ENCODE measurements around the gene BCL11A. TPM values are rescaled to one million over a fixed set of nuclear protein-coding genes. Genes with fewer than 3 reads are reported as not detected.

BCL11A gene
- total RNA-seq, 1 donor from 2014 or later: 29.8 TPM

DNA sequence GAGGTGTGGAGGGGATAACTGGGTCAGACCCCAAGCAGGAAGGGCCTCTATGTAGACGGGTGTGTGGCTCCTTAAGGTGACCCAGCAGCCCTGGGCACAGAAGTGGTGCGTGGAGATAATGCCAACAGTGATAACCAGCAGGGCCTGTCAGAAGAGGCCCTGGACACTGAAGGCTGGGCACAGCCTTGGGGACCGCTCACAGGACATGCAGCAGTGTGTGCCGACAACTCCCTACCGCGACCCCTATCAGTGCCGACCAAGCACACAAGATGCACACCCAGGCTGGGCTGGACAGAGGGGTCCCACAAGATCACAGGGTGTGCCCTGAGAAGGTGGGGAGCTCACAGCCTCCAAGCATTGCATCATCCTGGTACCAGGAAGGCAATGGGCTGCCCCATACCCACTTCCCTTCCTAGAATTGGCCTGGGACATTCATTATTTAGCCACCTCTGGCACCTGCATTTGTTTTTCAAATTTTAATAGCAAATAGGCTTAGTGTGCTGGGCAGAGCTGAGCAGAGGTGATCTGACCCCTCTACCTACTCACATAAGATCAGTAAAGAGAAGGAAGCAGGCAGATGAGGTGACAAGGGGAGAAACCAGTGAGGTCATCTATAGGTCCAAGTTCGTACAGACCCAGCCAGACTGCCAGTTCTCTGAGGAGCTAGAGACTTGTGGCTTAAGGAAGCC is 55.2 kb downstream of the BCL11A start:
- Mint-ChIP-seq H3K27ac (ENCODE audit: unreplicated experiment) (no peak overlapping the region), H3K27me3 (ENCODE audit: low read depth, unreplicated experiment) (no peaks in the 10 kb centered on the region), H3K36me3 (ENCODE audit: low read depth, unreplicated experiment) (peaks cover 10% of the 10 kb centered on the region), H3K9me3 (ENCODE audit: unreplicated experiment) (no peaks in the 10 kb centered on the region), H3K4me3 (ENCODE audit: unreplicated experiment) (no peak overlapping the region), H3K4me1 (ENCODE audit: low read depth, unreplicated experiment) (peaks cover 19% of the 10 kb centered on the region)
- Histone ChIP-seq H3K4me3 (ENCODE audit: insufficient read depth, low read depth, low read length) (no peak overlapping the region), H3K9me3 (ENCODE audit: insufficient read depth, low read depth, low read length) (no peaks in the 10 kb centered on the region), H3K27ac (ENCODE audit: low read depth, low read length) (no peak overlapping the region), H3K9ac (ENCODE audit: low read length) (no peak overlapping the region), H3K4me2 (ENCODE audit: low read length) (no peak overlapping the region), H3K4me1 (ENCODE audit: insufficient read depth, low read length) (peaks cover 3% of the 10 kb centered on the region), H3K27me3 (ENCODE audit: insufficient read depth, low read length) (no peaks in the 10 kb centered on the region), H3K79me2 (ENCODE audit: insufficient read depth, low read length) (peaks cover 26% of the 10 kb centered on the region), H3K36me3 (ENCODE audit: insufficient read depth, low read length) (no peaks in the 10 kb centered on the region), H2AFZ (ENCODE audit: low read depth, low read length) (no peak overlapping the region), H4K20me1 (ENCODE audit: insufficient read depth, low read length) (peaks cover 32% of the 10 kb centered on the region)
- no peak for TF ChIP-seq EZH2 (IDR thresholded peaks at IDR 0.05; ENCODE audit: insufficient read depth, low read length)
- TF ChIP-seq, protein P1, sequence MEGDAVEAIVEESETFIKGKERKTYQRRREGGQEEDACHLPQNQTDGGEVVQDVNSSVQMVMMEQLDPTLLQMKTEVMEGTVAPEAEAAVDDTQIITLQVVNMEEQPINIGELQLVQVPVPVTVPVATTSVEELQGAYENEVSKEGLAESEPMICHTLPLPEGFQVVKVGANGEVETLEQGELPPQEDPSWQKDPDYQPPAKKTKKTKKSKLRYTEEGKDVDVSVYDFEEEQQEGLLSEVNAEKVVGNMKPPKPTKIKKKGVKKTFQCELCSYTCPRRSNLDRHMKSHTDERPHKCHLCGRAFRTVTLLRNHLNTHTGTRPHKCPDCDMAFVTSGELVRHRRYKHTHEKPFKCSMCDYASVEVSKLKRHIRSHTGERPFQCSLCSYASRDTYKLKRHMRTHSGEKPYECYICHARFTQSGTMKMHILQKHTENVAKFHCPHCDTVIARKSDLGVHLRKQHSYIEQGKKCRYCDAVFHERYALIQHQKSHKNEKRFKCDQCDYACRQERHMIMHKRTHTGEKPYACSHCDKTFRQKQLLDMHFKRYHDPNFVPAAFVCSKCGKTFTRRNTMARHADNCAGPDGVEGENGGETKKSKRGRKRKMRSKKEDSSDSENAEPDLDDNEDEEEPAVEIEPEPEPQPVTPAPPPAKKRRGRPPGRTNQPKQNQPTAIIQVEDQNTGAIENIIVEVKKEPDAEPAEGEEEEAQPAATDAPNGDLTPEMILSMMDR (IDR thresholded peaks at IDR 0.05; ENCODE audit: insufficient read depth, low read depth, low read length): no peak
- no peak for FAIRE-seq
- DNase-seq (ENCODE audit: low read depth): no peak

DNA sequence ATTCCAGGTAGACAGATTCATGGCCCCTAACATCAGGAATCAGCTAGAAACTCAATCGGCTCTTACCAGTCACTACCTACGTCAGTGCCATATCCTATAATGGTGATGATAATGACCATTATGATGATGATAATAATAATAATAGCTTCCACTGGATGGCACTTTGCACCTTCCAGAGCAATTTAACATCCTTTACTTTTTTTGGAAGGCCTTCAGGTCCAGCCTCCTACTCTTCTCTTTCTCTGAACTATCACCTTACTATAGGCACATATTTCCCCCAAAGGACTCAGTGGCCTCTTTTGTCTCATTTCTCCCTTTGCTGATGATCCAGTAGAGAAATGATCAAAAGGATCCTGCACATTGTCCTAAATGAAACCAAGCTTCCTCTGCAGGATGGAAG is 56.0 kb downstream of the BCL11A start:
- Histone ChIP-seq H3K79me2 (ENCODE audit: insufficient read depth, low read length) (peaks cover 26% of the 10 kb centered on the region), H3K9me3 (ENCODE audit: insufficient read depth, low read depth, low read length) (no peaks in the 10 kb centered on the region), H3K4me1 (ENCODE audit: insufficient read depth, low read length) (peaks cover 3% of the 10 kb centered on the region), H3K4me3 (ENCODE audit: insufficient read depth, low read depth, low read length) (no peak overlapping the region), H3K36me3 (ENCODE audit: insufficient read depth, low read length) (no peaks in the 10 kb centered on the region), H3K9ac (ENCODE audit: low read length) (no peak overlapping the region), H3K27ac (ENCODE audit: low read depth, low read length) (no peak overlapping the region), H4K20me1 (ENCODE audit: insufficient read depth, low read length) (peaks cover 25% of the 10 kb centered on the region), H3K4me2 (ENCODE audit: low read length) (no peak overlapping the region), H2AFZ (ENCODE audit: low read depth, low read length) (no peak overlapping the region), H3K27me3 (ENCODE audit: insufficient read depth, low read length) (no peaks in the 10 kb centered on the region)
- H3K36me3 Mint-ChIP-seq (ENCODE audit: low read depth, unreplicated experiment): peaks cover 12% of the 10 kb centered on the region
- no peaks in the 10 kb centered on the region for H3K27me3 Mint-ChIP-seq (ENCODE audit: low read depth, unreplicated experiment)
- no peak for FAIRE-seq
- no peak overlapping the region for H3K4me3 Mint-ChIP-seq (ENCODE audit: unreplicated experiment)
- H3K9me3 Mint-ChIP-seq (ENCODE audit: unreplicated experiment): no peaks in the 10 kb centered on the region
- no peak for TF ChIP-seq EZH2 (IDR thresholded peaks at IDR 0.05; ENCODE audit: insufficient read depth, low read length)
- TF ChIP-seq, protein P1 (IDR thresholded peaks at IDR 0.05; ENCODE audit: insufficient read depth, low read depth, low read length): no peak
- no peak for DNase-seq (ENCODE audit: low read depth)
- H3K4me1 Mint-ChIP-seq (ENCODE audit: low read depth, unreplicated experiment): peaks cover 14% of the 10 kb centered on the region
- H3K27ac Mint-ChIP-seq (ENCODE audit: unreplicated experiment): no peak overlapping the region

DNA sequence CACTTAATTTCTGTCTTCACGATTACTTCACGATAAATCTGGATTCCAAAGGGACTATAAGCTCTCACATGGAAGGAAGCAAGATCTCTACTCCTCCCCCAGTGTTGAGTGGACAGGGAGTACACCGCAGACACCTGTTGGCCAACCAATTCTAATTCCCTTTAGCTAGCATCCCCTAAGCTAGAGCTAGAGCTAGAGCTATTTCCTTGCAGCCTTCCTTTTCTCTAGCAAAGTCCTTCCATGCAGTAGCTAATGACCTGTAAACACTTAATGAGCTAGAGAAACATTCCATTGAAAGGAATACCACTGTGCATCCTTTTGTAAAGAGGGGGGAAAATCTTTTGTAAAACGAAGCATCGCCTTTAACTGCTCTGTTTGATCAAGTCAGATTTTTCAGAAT is 56.5 kb downstream of the BCL11A start:
- Histone ChIP-seq H2AFZ (ENCODE audit: low read depth, low read length) (no peak overlapping the region), H3K27me3 (ENCODE audit: insufficient read depth, low read length) (no peaks in the 10 kb centered on the region), H3K9me3 (ENCODE audit: insufficient read depth, low read depth, low read length) (no peaks in the 10 kb centered on the region), H4K20me1 (ENCODE audit: insufficient read depth, low read length) (peaks cover 25% of the 10 kb centered on the region), H3K9ac (ENCODE audit: low read length) (no peak overlapping the region), H3K36me3 (ENCODE audit: insufficient read depth, low read length) (no peaks in the 10 kb centered on the region), H3K4me3 (ENCODE audit: insufficient read depth, low read depth, low read length) (no peak overlapping the region), H3K4me2 (ENCODE audit: low read length) (no peak overlapping the region), H3K79me2 (ENCODE audit: insufficient read depth, low read length) (peaks cover 26% of the 10 kb centered on the region), H3K27ac (ENCODE audit: low read depth, low read length) (no peak overlapping the region), H3K4me1 (ENCODE audit: insufficient read depth, low read length) (peaks cover 3% of the 10 kb centered on the region)
- H3K9me3 Mint-ChIP-seq (ENCODE audit: unreplicated experiment): no peaks in the 10 kb centered on the region
- H3K4me1 Mint-ChIP-seq (ENCODE audit: low read depth, unreplicated experiment): peaks cover 9% of the 10 kb centered on the region
- no peak overlapping the region for H3K4me3 Mint-ChIP-seq (ENCODE audit: unreplicated experiment)
- DNase-seq (ENCODE audit: low read depth) (no peak), FAIRE-seq (no peak)
- TF ChIP-seq EZH2 (IDR thresholded peaks at IDR 0.05; ENCODE audit: insufficient read depth, low read length): no peak
- TF ChIP-seq, protein P1 (IDR thresholded peaks at IDR 0.05; ENCODE audit: insufficient read depth, low read depth, low read length): no peak
- H3K27ac Mint-ChIP-seq (ENCODE audit: unreplicated experiment): no peak overlapping the region
- H3K27me3 Mint-ChIP-seq (ENCODE audit: low read depth, unreplicated experiment): no peaks in the 10 kb centered on the region
- peaks cover 12% of the 10 kb centered on the region for H3K36me3 Mint-ChIP-seq (ENCODE audit: low read depth, unreplicated experiment)
